ENCODE results near the gene SHISA5.

SHISA5 gene

GRCh38 chr3:48431224-48432029, 72.5 kb downstream of the SHISA5 start:
- DNase-seq (ENCODE audit: low read depth, low spot score), result no peak

GRCh38 chr3:48430708-48431101, 73.3 kb downstream of the SHISA5 start:
- no peak for DNase-seq (ENCODE audit: low read depth, low spot score)

- peak; percentile 94 for DNase-seq (ENCODE audit: low read depth, low spot score)
Observed at GRCh38 chr3:48429960-48430707, 73.8 kb downstream of the SHISA5 start, which contains the start of gene PLXNB1. TSS of gene PLXNB1 (minus strand) at chr3:48430086. CDS start at chr3:48424611, 5,475 bp downstream.

- DNase-seq (ENCODE audit: low read depth, low spot score), result no peak
Observed at GRCh38 chr3:48429317-48429959, 74.5 kb downstream of the SHISA5 start.

- DNase-seq (ENCODE audit: low read depth, low spot score), result no peak
Observed at GRCh38 chr3:48428572-48429316, 75.2 kb downstream of the SHISA5 start.

- DNase-seq (ENCODE audit: low read depth, low spot score), result no peak
Observed at GRCh38 chr3:48428088-48428571, 75.8 kb downstream of the SHISA5 start.

- no peak for DNase-seq (ENCODE audit: low read depth, low spot score)
Observed at GRCh38 chr3:48427630-48427962, 76.4 kb downstream of the SHISA5 start.

- no peak for DNase-seq (ENCODE audit: low read depth, low spot score)
Observed at GRCh38 chr3:48426944-48427629, 76.9 kb downstream of the SHISA5 start.

GRCh38 chr3:48426401-48426909, 77.5 kb downstream of the SHISA5 start:
- no peak for DNase-seq (ENCODE audit: low read depth, low spot score)

GRCh38 chr3:48425281-48425812, 78.6 kb downstream of the SHISA5 start:
- DNase-seq (ENCODE audit: low read depth, low spot score), result no peak

- DNase-seq (ENCODE audit: low read depth, low spot score), result no peak
Observed at GRCh38 chr3:48423883-48424695, 79.9 kb downstream of the SHISA5 start.

- no peak for DNase-seq (ENCODE audit: low read depth, low spot score)
Observed at GRCh38 chr3:48423241-48423882, 80.6 kb downstream of the SHISA5 start.

- DNase-seq (ENCODE audit: low read depth, low spot score), result no peak
Observed at GRCh38 chr3:48422681-48423080, 81.3 kb downstream of the SHISA5 start.

GRCh38 chr3:48422272-48422671, 81.7 kb downstream of the SHISA5 start:
- DNase-seq (ENCODE audit: low read depth, low spot score), result no peak

GRCh38 chr3:48420561-48420960, 83.4 kb downstream of the SHISA5 start:
- DNase-seq (ENCODE audit: low read depth, low spot score), result no peak

GRCh38 chr3:48419597-48419996, 84.4 kb downstream of the SHISA5 start:
- no peak for DNase-seq (ENCODE audit: low read depth, low spot score)

GRCh38 chr3:48419149-48419548, 84.8 kb downstream of the SHISA5 start:
- DNase-seq (ENCODE audit: low read depth, low spot score), result no peak

- DNase-seq (ENCODE audit: low read depth, low spot score), result no peak
Observed at GRCh38 chr3:48418651-48419050, 85.3 kb downstream of the SHISA5 start.

GRCh38 chr3:48418140-48418539, 85.8 kb downstream of the SHISA5 start:
- DNase-seq (ENCODE audit: low read depth, low spot score), result no peak

Measured in iPS DF 19.7 (cell line).